HCT116 (cell line): ENCODE measurements around the gene CBL. TPM values are rescaled to one million over a fixed set of nuclear protein-coding genes. Genes with fewer than 3 reads are reported as not detected.

Experiments
- ATAC-seq: fragments of 200-7000 bp; cut with Tn5 transposase; 2 replicates; pipeline ENCODE4 v1.9.1; 2020; ENCODE audit warnings: mild to moderate bottlenecking, moderate library complexity
- BruUV-seq: library from RNA; stranded (reverse); fragments of 400-500 nt; replicated peaks from 2 replicates; lab custom pipeline; 2021; lab: Mats Ljungman, UMichigan
- CTCF ChIA-PET: fragments of 300-600 bp; sonication (Branson Sonifier 250); formaldehyde crosslinking; loops from one replicate; lab custom pipeline; 2021; ENCODE audit warnings: antibody characterized with exemption; lab: Charles Lee
- POLR2A ChIA-PET: fragments of 300-600, 350-600 bp; sonication (Branson Sonifier 250); formaldehyde crosslinking; loops from one replicate; lab custom pipeline; 2021; ENCODE audit warnings: antibody characterized with exemption; lab: Charles Lee
- RAD21 ChIA-PET, 2 experiments: fragments of 300-600 bp; sonication (Branson Sonifier 250); formaldehyde crosslinking; loops; one replicate each; lab custom pipeline; 2023; ENCODE audit warnings: low total read pairs in 2 of 2; ENCODE audit not compliant: uncharacterized antibody in 2 of 2, unreplicated experiment in 2 of 2, low non-redundant PET in 1 of 2; lab: Charles Lee
- DNase-seq: peaks from one replicate; pipeline ENCODE4 v3.0.0-alpha.2; 2010; ENCODE audit warnings: low read depth, low spot score
- H2AFZ ChIP-seq: fragments of 200-600 bp; shearing (Covaris generic), sonication (generic); 2 replicates; pipeline ENCODE4 v1.6.1; 2017; ENCODE audit warnings: low read depth, mixed run types, mixed read lengths, antibody characterized with exemption, low read length; ENCODE audit not compliant: poor library complexity, severe bottlenecking
- H3K27ac ChIP-seq: 2 replicates; pipeline ENCODE4 v1.5.1; 2012; ENCODE audit warnings: low read depth, low read length
- H3K27me3 ChIP-seq: fragments of 200-600 bp; sonication (generic); 2 replicates; pipeline ENCODE4 v1.6.1; 2016; ENCODE audit warnings: mixed run types, low read length, mixed read lengths; ENCODE audit not compliant: insufficient read depth
- H3K36me3 ChIP-seq, 2 experiments: fragments of 200-500 bp in 1 of 2; fragments of 200-600 bp in 1 of 2; sonication (Bioruptor generic) in 1 of 2; sonication (generic) in 1 of 2; 2 replicates each; pipeline versions ENCODE4 v1.5.1 to v1.6.1; 2014 to 2016; ENCODE audit warnings: low read length in 2 of 2, inconsistent platforms in 1 of 2, mixed read lengths in 1 of 2, mixed run types in 1 of 2; ENCODE audit not compliant: insufficient read depth in 2 of 2, control insufficient read depth in 1 of 2
- H3K4me1 ChIP-seq, 2 experiments: fragments of 200-600 bp in 1 of 2; sonication (generic) in 1 of 2; 2 replicates each; pipeline versions ENCODE4 v1.5.1 to v1.6.1; 2012 to 2017; ENCODE audit warnings: low read length in 2 of 2, inconsistent platforms in 1 of 2, mild to moderate bottlenecking in 1 of 2, mixed read lengths in 1 of 2, mixed run types in 1 of 2, moderate library complexity in 1 of 2; ENCODE audit not compliant: insufficient read depth in 2 of 2, control insufficient read depth in 1 of 2
- H3K4me2 ChIP-seq: fragments of 200-600 bp; sonication (generic); 2 replicates; pipeline ENCODE4 v1.6.1; 2017; ENCODE audit warnings: mixed run types, low read length, mixed read lengths
- H3K4me3 ChIP-seq, 2 experiments: fragments of 200-600 bp in 1 of 2; sonication (generic) in 1 of 2; replicated peaks in 1 of 2; 2 replicates each; pipeline ENCODE4 v1.5.1; 2011 to 2016; ENCODE audit warnings: low read length in 2 of 2, control low read depth in 1 of 2, low read depth in 1 of 2, mild to moderate bottlenecking in 1 of 2, mixed read lengths in 1 of 2, mixed run types in 1 of 2
- H3K79me2 ChIP-seq: fragments of 200-600 bp; sonication (generic); 2 replicates; pipeline ENCODE4 v1.6.1; 2017; ENCODE audit warnings: mild to moderate bottlenecking, mixed run types, low read length, moderate library complexity, mixed read lengths; ENCODE audit not compliant: insufficient read depth
- H3K9ac ChIP-seq: fragments of 200-600 bp; sonication (generic); 2 replicates; pipeline ENCODE4 v1.6.1; 2016; ENCODE audit warnings: low read length, mixed read lengths
- H3K9me2 ChIP-seq: fragments of 200-600 bp; sonication (generic), shearing (Covaris generic); 2 replicates; pipeline ENCODE4 v1.6.1; 2017; ENCODE audit warnings: mixed run types, mild to moderate bottlenecking, moderate library complexity; ENCODE audit not compliant: insufficient read depth
- H3K9me3 ChIP-seq, 2 experiments: fragments of 200-500 bp in 1 of 2; fragments of 200-600 bp in 1 of 2; sonication (Bioruptor generic) in 1 of 2; sonication (generic) in 1 of 2; 2 replicates each; pipeline ENCODE4 v1.6.1; 2014 to 2017; ENCODE audit warnings: low read length in 2 of 2, mixed read lengths in 2 of 2, inconsistent platforms in 1 of 2, low read depth in 1 of 2, mild to moderate bottlenecking in 1 of 2, mixed run types in 1 of 2, moderate library complexity in 1 of 2; ENCODE audit not compliant: control insufficient read depth in 1 of 2, insufficient read depth in 1 of 2
- H4K20me1 ChIP-seq: fragments of 200-600 bp; sonication (generic), shearing (Covaris generic); 2 replicates; pipeline ENCODE4 v1.6.1; 2017; ENCODE audit warnings: mixed run types, mild to moderate bottlenecking, moderate library complexity; ENCODE audit not compliant: insufficient read depth
- ATF3 ChIP-seq: IDR thresholded peaks from 2 replicates; pipeline ENCODE4 v1.6.1; 2012
- CEBPB ChIP-seq: IDR thresholded peaks from 2 replicates; pipeline ENCODE4 v1.6.1; 2012; ENCODE audit warnings: low read depth
- CTCF ChIP-seq, 3 experiments: fragments of 200-600 bp in 1 of 3; sonication (generic) in 1 of 3; IDR thresholded peaks in 2 of 3; conservative IDR thresholded peaks in 1 of 3; 2 replicates each; pipeline ENCODE4 v1.5.1; 2012 to 2017; ENCODE audit warnings: low read depth in 2 of 3, low read length in 2 of 3, antibody characterized with exemption in 1 of 3, borderline replicate concordance in 1 of 3, control low read depth in 1 of 3, mild to moderate bottlenecking in 1 of 3, mixed read lengths in 1 of 3, mixed run types in 1 of 3, moderate library complexity in 1 of 3; ENCODE audit not compliant: insufficient read depth in 1 of 3
- EGR1 ChIP-seq: IDR thresholded peaks from 2 replicates; pipeline ENCODE4 v1.6.1; 2012; ENCODE audit warnings: low read depth
- ELF1 ChIP-seq: IDR thresholded peaks from 2 replicates; pipeline ENCODE4 v1.6.1; 2012; ENCODE audit warnings: low read depth, borderline replicate concordance
- EZH2 ChIP-seq: fragments of 200-600 bp; sonication (generic); IDR thresholded peaks from 2 replicates; pipeline ENCODE4 v1.6.1; 2017; ENCODE audit warnings: antibody characterized with exemption, mixed run types
- EZH2phosphoT487 ChIP-seq: fragments of 200-600 bp; IDR thresholded peaks from 2 replicates; pipeline ENCODE4 v1.6.1; 2018; ENCODE audit warnings: antibody characterized with exemption, borderline replicate concordance
- FOSL1 ChIP-seq: IDR thresholded peaks from 2 replicates; pipeline ENCODE4 v1.6.1; 2012; ENCODE audit warnings: low read depth
- POLR2A ChIP-seq: IDR thresholded peaks from 2 replicates; pipeline ENCODE4 v1.7.0; 2011; ENCODE audit warnings: borderline replicate concordance; ENCODE audit not compliant: insufficient read depth, insufficient read length; ENCODE audit errors: extremely low read depth
- SIN3A ChIP-seq: IDR thresholded peaks from 2 replicates; pipeline ENCODE4 v1.6.1; 2012; ENCODE audit warnings: low read depth
- SRF ChIP-seq: IDR thresholded peaks from 2 replicates; pipeline ENCODE4 v1.6.1; 2012; ENCODE audit warnings: low read depth
- ZNF274 ChIP-seq: fragments of 200-500 bp; sonication (Bioruptor generic); IDR thresholded peaks from 2 replicates; pipeline ENCODE4 v1.6.1; 2014; ENCODE audit warnings: mild to moderate bottlenecking, low read depth, low read length, inconsistent platforms
- intact Hi-C: fragments of 100-400 bp; cut with micrococcal nuclease; formaldehyde crosslinking; loops from 2 replicates; pipeline ENCODE4 v1.10.0; 2022
- total RNA-seq: library from RNA; stranded (reverse); gene quantifications from one replicate; pipeline ENCODE4 v1.2.1, GENCODE V29; 2021; ENCODE audit not compliant: unreplicated experiment

Gene CBL
- total RNA-seq, 1 experiment from 2014 or later: 31.1 TPM

- H2AFZ ChIP-seq: no peak overlapping the region
- no peak for TF ChIP-seq SIN3A
- no peak for TF ChIP-seq SRF
- no peak for TF ChIP-seq EGR1
- no peak for TF ChIP-seq CEBPB
- no peak for TF ChIP-seq POLR2A
- H4K20me1 ChIP-seq: no peaks in the 10 kb centered on the region
- no peak overlapping the region for H3K4me3 ChIP-seq
- ChIA-PET RAD21 (no interaction called here), POLR2A (no interaction called here), CTCF (interaction anchor here (1.2 to 1.7 kb wide), 3 partner anchors 9 kb away, joined by 5 to 8 read pairs (median 7); no protein-coding TSS in a partner anchor)
- no peaks in the 10 kb centered on the region for H3K9me3 ChIP-seq
- no peak overlapping the region for H3K27ac ChIP-seq
- no peak overlapping the region for H3K9ac ChIP-seq
- BruUV-seq: no TSS peak
- no peaks in the 10 kb centered on the region for H3K36me3 ChIP-seq
- intact Hi-C loops: no loop called here
- H3K4me1 ChIP-seq: no peaks in the 10 kb centered on the region
- H3K4me2 ChIP-seq: no peak overlapping the region
- no peaks in the 10 kb centered on the region for H3K27me3 ChIP-seq
- H3K9me2 ChIP-seq: no peaks in the 10 kb centered on the region
- H3K79me2 ChIP-seq: no peaks in the 10 kb centered on the region
- DNase-seq (no peak), ATAC-seq (no peak)
Observed at GRCh38 chr11:119347242-119347641, 141.1 kb downstream of the CBL start.

- no peak overlapping the region for H3K9ac ChIP-seq
- ATAC-seq: no peak
Observed at GRCh38 chr11:119347940-119348605, 141.9 kb downstream of the CBL start.

More at GRCh38 chr11:119347940-119348605, 141.9 kb downstream of the CBL start:
- H3K4me2 ChIP-seq: no peak overlapping the region
- BruUV-seq: no TSS peak
- H3K36me3 ChIP-seq: no peaks in the 10 kb centered on the region
- peaks cover 4% of the 10 kb centered on the region in 2 experiments; a peak in 2 of 4 replicates for H3K4me1 ChIP-seq
- no peaks in the 10 kb centered on the region for H3K9me2 ChIP-seq
- no peaks in the 10 kb centered on the region for H3K79me2 ChIP-seq
- H3K9me3 ChIP-seq: no peaks in the 10 kb centered on the region
- CTCF ChIA-PET: interaction anchor here (1.2 to 1.7 kb wide), 3 partner anchors 8 to 10 kb away, joined by 5 to 8 read pairs (median 5); no protein-coding TSS in a partner anchor
- POLR2A ChIA-PET: no interaction called here
- no peak overlapping the region for H3K27ac ChIP-seq
- H2AFZ ChIP-seq: no peak overlapping the region
- H3K27me3 ChIP-seq: no peaks in the 10 kb centered on the region
- TF ChIP-seq SRF (no peak), FOSL1 (no peak), CTCF (IDR thresholded peaks at IDR 0.05 in 2 of 3, conservative IDR thresholded peaks at IDR 0.05 in 1 of 3; ENCODE audit: borderline replicate concordance in 1 of 3, insufficient read depth in 1 of 3, low read depth in 2 of 3, low read length in 2 of 3) (no peak), CEBPB (no peak), ZNF274 (no peak), ATF3 (no peak), ELF1 (no peak), POLR2A (no peak), EZH2phosphoT487 (no peak), EZH2 (no peak)
- H3K4me3 ChIP-seq: no peak overlapping the region
- no peak for DNase-seq
- RAD21 ChIA-PET: no interaction called here
- H4K20me1 ChIP-seq: no peaks in the 10 kb centered on the region
- intact Hi-C loops: no loop called here
